ENCODE results near the gene PRDM11.

Gene PRDM11

DNA sequence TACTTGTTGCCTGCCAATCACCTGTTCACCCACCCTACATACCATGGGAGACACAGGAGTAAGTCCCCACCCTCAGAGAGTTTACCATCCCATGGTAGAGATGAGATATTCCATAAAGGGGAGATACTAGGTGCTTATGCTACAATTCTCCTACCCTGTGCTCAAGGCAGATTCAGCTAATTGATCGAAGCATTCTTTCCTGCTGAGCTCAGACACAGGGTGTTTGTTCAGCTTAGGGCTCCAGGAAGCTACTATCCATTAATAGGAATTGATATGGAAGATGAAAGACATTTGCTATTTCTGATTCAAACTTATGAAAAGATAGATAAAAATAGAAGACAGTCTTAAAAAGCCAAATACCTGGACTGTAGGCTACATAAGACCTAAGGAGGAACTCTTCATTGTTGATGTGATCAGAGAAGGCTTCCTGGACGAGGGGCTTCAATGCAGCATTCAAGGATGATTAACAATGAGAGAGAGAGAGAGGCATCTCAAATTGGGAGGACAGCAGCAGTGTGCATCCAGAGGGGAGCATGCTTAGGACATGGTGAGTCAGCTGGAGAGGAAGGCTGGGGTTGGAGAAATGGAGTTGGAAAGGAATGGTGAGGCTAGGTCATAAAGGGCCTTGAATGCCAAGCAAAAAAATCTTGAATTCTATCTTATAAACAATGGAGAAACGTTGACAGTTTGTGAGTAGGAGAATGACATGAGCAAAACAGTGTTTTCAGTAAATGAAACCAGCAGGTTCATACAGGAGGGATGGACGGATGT is 124.7 kb downstream of the PRDM11 start:
- no peak for DNase-seq

- DNase-seq: no peak
Observed at GRCh38 chr11:45272701-45273100, 126.3 kb downstream of the PRDM11 start.

- DNase-seq: no peak
Observed at GRCh38 chr11:45273509-45273908, 127.1 kb downstream of the PRDM11 start.

GRCh38 chr11:45274206-45274605 is 127.8 kb downstream of the PRDM11 start:
- DNase-seq: no peak

- DNase-seq: no peak
Observed at GRCh38 chr11:45275828-45276227, 129.4 kb downstream of the PRDM11 start.

DNA sequence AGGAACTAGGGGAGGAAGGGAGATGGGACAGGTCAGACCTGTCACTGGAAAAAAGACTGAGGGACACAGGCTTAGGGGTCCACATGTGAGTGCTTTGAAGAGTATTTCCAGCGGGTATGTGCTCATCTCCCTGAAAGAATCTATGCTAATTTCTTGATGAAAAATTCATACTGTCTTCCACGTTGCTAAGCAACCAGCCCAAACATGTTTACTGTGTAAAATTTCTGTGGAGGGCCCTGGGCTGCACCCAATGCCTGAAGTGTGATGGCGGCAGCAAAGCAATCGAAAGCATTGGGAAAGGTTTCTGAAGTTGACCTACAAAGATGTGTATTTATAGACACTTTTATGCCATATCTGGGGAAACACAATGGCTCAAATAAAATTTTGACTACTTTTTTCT is 132.3 kb downstream of the PRDM11 start:
- DNase-seq: no peak

DNA sequence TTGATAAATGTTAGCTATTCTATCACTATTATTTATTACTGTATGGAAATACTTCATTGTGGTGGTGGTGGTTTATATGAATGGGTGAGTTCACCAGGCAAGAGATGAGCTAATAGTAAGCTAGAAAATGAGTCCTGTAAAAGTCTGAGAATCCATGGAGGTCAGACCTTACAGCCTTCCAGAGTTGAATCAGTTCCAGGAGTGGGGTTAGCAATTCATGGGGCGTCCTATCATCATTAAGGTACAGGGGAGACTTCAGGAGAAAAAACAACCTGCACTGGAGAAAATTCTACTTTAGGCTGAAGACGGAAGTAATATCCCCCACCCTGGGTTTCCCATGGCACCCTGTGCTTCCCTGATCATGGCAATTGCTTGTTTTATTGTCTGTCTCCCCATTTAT is 133.2 kb downstream of the PRDM11 start:
- no peak for DNase-seq

DNA sequence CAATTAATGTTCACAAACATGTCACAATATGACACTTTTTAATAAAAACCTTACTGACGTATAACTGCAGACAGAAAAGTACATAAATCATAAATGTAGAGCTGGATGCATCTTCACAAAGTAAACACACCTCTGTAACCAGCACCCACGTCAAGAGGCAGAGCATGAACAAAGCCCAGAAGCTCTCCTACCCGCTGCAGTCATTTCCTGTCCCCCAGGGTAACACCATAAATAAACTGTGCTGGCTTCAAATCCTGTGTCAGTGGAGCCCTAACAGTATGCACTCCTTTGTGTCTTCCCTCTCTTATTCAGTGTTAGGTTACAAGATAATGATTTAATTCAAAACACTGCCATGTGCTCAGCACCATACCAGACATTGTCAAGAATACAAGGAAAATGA is 134.0 kb downstream of the PRDM11 start:
- DNase-seq: no peak

DNA sequence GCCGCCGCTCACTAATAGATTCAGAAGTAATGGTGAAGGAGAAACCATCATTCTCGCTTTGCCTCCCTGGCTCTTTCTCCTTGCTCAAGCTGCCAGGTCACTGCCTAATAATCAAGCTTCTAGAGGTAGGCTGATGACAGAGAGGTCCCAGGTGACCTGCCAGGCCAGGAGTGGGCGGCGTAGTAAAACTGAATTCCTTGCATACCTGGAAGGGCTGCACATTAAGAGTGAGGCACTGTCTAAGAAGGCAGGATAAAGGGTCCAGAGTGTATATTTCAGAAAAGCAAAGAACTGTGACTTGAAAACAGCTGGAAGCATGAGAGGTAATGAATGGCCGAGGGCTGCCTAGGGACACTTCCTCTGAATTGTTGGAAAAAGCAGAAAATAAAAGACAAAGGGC is 135.6 kb downstream of the PRDM11 start:
- DNase-seq: no peak
